AG04449 (cell line): ENCODE results near the gene IRAK3.
A peak's percentile ranks its signal among the peaks of the same experiment; 100 is the strongest.
"Not testable (repeated sequence)": the region's sequence is repeated elsewhere in the genome, so short reads cannot be mapped to it uniquely, and the experiment has no call there.

Experiments
- CTCF ChIA-PET: fragments of 350-600 bp; formaldehyde crosslinking; extraction: SDS; loops from one replicate; lab custom pipeline; 2021; ENCODE audit warnings: antibody characterized with exemption; lab: Yijun Ruan, JAX
- POLR2A ChIA-PET: fragments of 400-600, 350-600 bp; formaldehyde crosslinking; extraction: SDS; loops from one replicate; lab custom pipeline; 2020; ENCODE audit warnings: antibody characterized with exemption, inconsistent platforms; lab: Yijun Ruan, JAX
- DNase-seq: peaks from one replicate; pipeline ENCODE4 v3.0.0-alpha.2; 2010; ENCODE audit warnings: low read depth, low spot score
- H3K4me3 ChIP-seq: 2 replicates; pipeline ENCODE4 v1.5.1; 2011; ENCODE audit warnings: low read depth, mild to moderate bottlenecking, control low read depth, low read length
- CTCF ChIP-seq: IDR thresholded peaks from one replicate; pipeline ENCODE4 v1.5.1; 2011; ENCODE audit warnings: mild to moderate bottlenecking, moderate library complexity, low read length, control low read depth, inconsistent platforms; ENCODE audit not compliant: insufficient read depth; ENCODE audit errors: missing control alignments

IRAK3 gene

GRCh38 chr12:66182956-66183355 is 6.1 kb upstream of the IRAK3 start:
- CTCF ChIA-PET: no interaction called here
- POLR2A ChIA-PET: interaction anchor here (1.2 kb wide), 1 partner anchor 13 kb away, joined by 3 read pairs; the partner anchor contains the start of gene TMBIM4

GRCh38 chr12:66184822-66185221 is 4.2 kb upstream of the IRAK3 start:
- POLR2A ChIA-PET, H3K4me3 ChIP-seq, DNase-seq, CTCF ChIA-PET: not testable (repeated sequence)

More at GRCh38 chr12:66182956-66183355, 6.1 kb upstream of the IRAK3 start:
- no peak for TF ChIP-seq CTCF
- H3K4me3 ChIP-seq: no peak overlapping the region
- no peak for DNase-seq

GRCh38 chr12:66187036-66187435 is 2.0 kb upstream of the IRAK3 start:
- no peak overlapping the region for H3K4me3 ChIP-seq
- TF ChIP-seq CTCF: no peak
- DNase-seq: no peak
- ChIA-PET POLR2A (no interaction called here), CTCF (no interaction called here)

GRCh38 chr12:66187821-66188220 is 1.2 kb upstream of the IRAK3 start:
- DNase-seq: no peak
- no peak overlapping the region for H3K4me3 ChIP-seq
- POLR2A ChIA-PET: no interaction called here
- no peak for TF ChIP-seq CTCF
- CTCF ChIA-PET: no interaction called here

- POLR2A ChIA-PET: no interaction called here
Observed at GRCh38 chr12:66189486-66189843, 451 bp downstream of the IRAK3 start.

GRCh38 chr12:66189889-66190288 is 875 bp downstream of the IRAK3 start:
- ChIA-PET POLR2A (no interaction called here), CTCF (interaction anchor here (1.2 kb wide), 1 partner anchor 10 kb away, joined by 3 read pairs; no protein-coding TSS in a partner anchor)
- no peak for TF ChIP-seq CTCF
- no peak overlapping the region for H3K4me3 ChIP-seq
- DNase-seq: no peak

More at GRCh38 chr12:66189486-66189843, 451 bp downstream of the IRAK3 start:
- peak overlapping the region; percentile 55; the same call in 1 of the 2 replicates for H3K4me3 ChIP-seq
- no peak for TF ChIP-seq CTCF
- DNase-seq: no peak
- CTCF ChIA-PET: interaction anchor here (1.2 kb wide), 1 partner anchor 10 kb away, joined by 3 read pairs; no protein-coding TSS in a partner anchor
